ENCODE results near the gene GALNT16. TPM values are rescaled to one million over a fixed set of nuclear protein-coding genes. Genes with fewer than 3 reads are reported as not detected.
A peak's percentile ranks its signal among the peaks of the same experiment; 100 is the strongest.
"Not testable (repeated sequence)": the region's sequence is repeated elsewhere in the genome, so short reads cannot be mapped to it uniquely, and the experiment has no call there.

The GALNT16 gene
- total RNA-seq (2014; rRNA removed; shearing (Covaris generic)): 6.8 and 8.6 TPM in 2 replicates

GRCh38 chr14:69259527-69260189, at the start of gene GALNT16:
TSS of gene GALNT16 (plus strand) at chr14:69260158. CDS start at chr14:69260291, 133 bp downstream.
- H3K36me3 ChIP-seq: no peaks in the 10 kb centered on the region
- peak within 1 kb of the TSS; percentile 83 for H3K4me3 ChIP-seq
- H3K27ac ChIP-seq: 0 out of 2 replicates have a peak within 1 kb of the TSS, but pooled peaks have one; percentile 3
- no peaks in the 10 kb centered on the region for H3K27me3 ChIP-seq
- no peaks in the 10 kb centered on the region for H3K9me3 ChIP-seq (replicated peaks)
- no peaks in the 10 kb centered on the region for H3K4me1 ChIP-seq
- DNase-seq: peak; percentile 54 to 69

- Histone ChIP-seq H3K36me3 (no peaks in the 10 kb centered on the region; the same call in 1 of the 2 replicates), H3K27me3 (no peaks in the 10 kb centered on the region), H3K27ac (no peak overlapping the region), H3K4me1 (no peaks in the 10 kb centered on the region), H3K9me3 (replicated peaks) (no peaks in the 10 kb centered on the region), H3K4me3 (no peak overlapping the region)
- no peak for DNase-seq
Measured at GRCh38 chr14:69214393-69214792, 45.6 kb upstream of the GALNT16 start.

GRCh38 chr14:69217663-69218062, 42.3 kb upstream of the GALNT16 start:
- not testable (repeated sequence) for H3K27ac ChIP-seq, DNase-seq

GRCh38 chr14:69224946-69225345, 35.0 kb upstream of the GALNT16 start:
- no peak overlapping the region for H3K4me3 ChIP-seq
- no peaks in the 10 kb centered on the region; the same call in 1 of the 2 replicates for H3K36me3 ChIP-seq
- no peak for DNase-seq
- no peaks in the 10 kb centered on the region for H3K9me3 ChIP-seq (replicated peaks)
- no peaks in the 10 kb centered on the region for H3K27me3 ChIP-seq
- H3K4me1 ChIP-seq: no peaks in the 10 kb centered on the region
- H3K27ac ChIP-seq: no peak overlapping the region

More at GRCh38 chr14:69217663-69218062, 42.3 kb upstream of the GALNT16 start:
- H3K36me3 ChIP-seq; H3K9me3 ChIP-seq (replicated peaks); H3K4me1 ChIP-seq; H3K4me3 ChIP-seq; H3K27me3 ChIP-seq: not testable (repeated sequence)

GRCh38 chr14:69226178-69226577, 33.8 kb upstream of the GALNT16 start:
- Histone ChIP-seq H3K4me1 (no peaks in the 10 kb centered on the region), H3K4me3 (no peak overlapping the region), H3K36me3 (no peaks in the 10 kb centered on the region; the same call in 1 of the 2 replicates), H3K27me3 (no peaks in the 10 kb centered on the region), H3K9me3 (replicated peaks) (no peaks in the 10 kb centered on the region), H3K27ac (no peak overlapping the region)
- no peak for DNase-seq

- H3K4me1 ChIP-seq: no peaks in the 10 kb centered on the region
- no peak overlapping the region for H3K27ac ChIP-seq
- no peaks in the 10 kb centered on the region for H3K27me3 ChIP-seq
- no peak overlapping the region for H3K4me3 ChIP-seq
- no peaks in the 10 kb centered on the region; the same call in 1 of the 2 replicates for H3K36me3 ChIP-seq
- no peaks in the 10 kb centered on the region for H3K9me3 ChIP-seq (replicated peaks)
- DNase-seq: no peak
Measured at GRCh38 chr14:69226736-69227135, 33.2 kb upstream of the GALNT16 start.

- no peak for DNase-seq
- peaks cover 5% of the 10 kb centered on the region; the same call in 1 of the 2 replicates for H3K4me1 ChIP-seq
- no peaks in the 10 kb centered on the region; the same call in 1 of the 2 replicates for H3K36me3 ChIP-seq
- no peak overlapping the region for H3K27ac ChIP-seq
- H3K9me3 ChIP-seq (replicated peaks): no peaks in the 10 kb centered on the region
- no peak overlapping the region for H3K4me3 ChIP-seq
- no peaks in the 10 kb centered on the region for H3K27me3 ChIP-seq
Measured at GRCh38 chr14:69231486-69231885, 28.5 kb upstream of the GALNT16 start.

GRCh38 chr14:69232388-69232787, 27.6 kb upstream of the GALNT16 start:
- peak in 1 of 2 experiments; percentile 34 for DNase-seq
- Histone ChIP-seq H3K4me1 (peaks cover 5% of the 10 kb centered on the region; the same call in 1 of the 2 replicates), H3K9me3 (replicated peaks) (no peaks in the 10 kb centered on the region), H3K36me3 (no peaks in the 10 kb centered on the region; the same call in 1 of the 2 replicates), H3K27me3 (no peaks in the 10 kb centered on the region), H3K27ac (no peak overlapping the region), H3K4me3 (no peak overlapping the region)

- Histone ChIP-seq H3K4me1 (peaks cover 5% of the 10 kb centered on the region; the same call in 1 of the 2 replicates), H3K36me3 (no peaks in the 10 kb centered on the region; the same call in 1 of the 2 replicates), H3K9me3 (replicated peaks) (no peaks in the 10 kb centered on the region), H3K27me3 (no peaks in the 10 kb centered on the region), H3K27ac (no peak overlapping the region), H3K4me3 (no peak overlapping the region)
- DNase-seq: no peak
Measured at GRCh38 chr14:69234106-69234505, 25.9 kb upstream of the GALNT16 start.

- H3K9me3 ChIP-seq (replicated peaks): no peaks in the 10 kb centered on the region
- no peak for DNase-seq
- H3K4me3 ChIP-seq: no peak overlapping the region
- H3K36me3 ChIP-seq: no peaks in the 10 kb centered on the region
- no peak overlapping the region for H3K27ac ChIP-seq
- peaks cover 5% of the 10 kb centered on the region; the same call in 1 of the 2 replicates for H3K4me1 ChIP-seq
- H3K27me3 ChIP-seq: no peaks in the 10 kb centered on the region
Measured at GRCh38 chr14:69235708-69236107, 24.2 kb upstream of the GALNT16 start.

- no peak overlapping the region for H3K4me3 ChIP-seq
- no peaks in the 10 kb centered on the region for H3K36me3 ChIP-seq
Measured at GRCh38 chr14:69237142-69237541, 22.8 kb upstream of the GALNT16 start.

GRCh38 chr14:69237584-69237983, 22.4 kb upstream of the GALNT16 start:
- Histone ChIP-seq H3K27me3 (no peaks in the 10 kb centered on the region), H3K4me1 (peaks cover under 1% of the 10 kb centered on the region; the same call in 1 of the 2 replicates), H3K36me3 (no peaks in the 10 kb centered on the region), H3K27ac (no peak overlapping the region), H3K9me3 (replicated peaks) (no peaks in the 10 kb centered on the region), H3K4me3 (no peak overlapping the region)
- DNase-seq: no peak

More at GRCh38 chr14:69237142-69237541, 22.8 kb upstream of the GALNT16 start:
- Histone ChIP-seq H3K4me1 (peaks cover 5% of the 10 kb centered on the region; the same call in 1 of the 2 replicates), H3K27ac (no peak overlapping the region), H3K27me3 (no peaks in the 10 kb centered on the region), H3K9me3 (replicated peaks) (no peaks in the 10 kb centered on the region)
- no peak for DNase-seq

GRCh38 chr14:69238883-69239282, 21.1 kb upstream of the GALNT16 start:
- no peaks in the 10 kb centered on the region for H3K4me1 ChIP-seq
- no peak overlapping the region for H3K4me3 ChIP-seq
- no peak overlapping the region for H3K27ac ChIP-seq
- H3K36me3 ChIP-seq: no peaks in the 10 kb centered on the region
- H3K27me3 ChIP-seq: no peaks in the 10 kb centered on the region
- no peaks in the 10 kb centered on the region for H3K9me3 ChIP-seq (replicated peaks)
- no peak for DNase-seq

GRCh38 chr14:69240527-69241173, 19.3 kb upstream of the GALNT16 start:
- no peak overlapping the region for H3K27ac ChIP-seq
- H3K4me3 ChIP-seq: no peak overlapping the region
- no peaks in the 10 kb centered on the region for H3K9me3 ChIP-seq (replicated peaks)
- no peak for DNase-seq
- no peaks in the 10 kb centered on the region for H3K27me3 ChIP-seq
- H3K36me3 ChIP-seq: no peaks in the 10 kb centered on the region
- H3K4me1 ChIP-seq: no peaks in the 10 kb centered on the region

GRCh38 chr14:69241577-69241976, 18.4 kb upstream of the GALNT16 start:
- Histone ChIP-seq H3K4me3 (no peak overlapping the region), H3K9me3 (replicated peaks) (no peaks in the 10 kb centered on the region), H3K4me1 (no peaks in the 10 kb centered on the region), H3K27me3 (no peaks in the 10 kb centered on the region), H3K36me3 (no peaks in the 10 kb centered on the region), H3K27ac (no peak overlapping the region)
- DNase-seq: no peak

Measured in SJCRH30 (cell line).